SK-N-SH (cell line): Measurements from ENCODE around the gene ZNF14.
"Not testable (repeated sequence)": the region's sequence is repeated elsewhere in the genome, so short reads cannot be mapped to it uniquely, and the experiment has no call there.

Source experiments
- CTCF ChIP-seq: fragments of 200-600 bp; sonication (generic); IDR thresholded peaks from 2 replicates; pipeline ENCODE4 v1.6.1; 2017; ENCODE audit warnings: antibody characterized with exemption, mild to moderate bottlenecking, moderate library complexity
- FOSL2 ChIP-seq: IDR thresholded peaks from 2 replicates; pipeline ENCODE4 v1.4.0; 2012; ENCODE audit warnings: low read depth, mild to moderate bottlenecking, moderate library complexity, borderline replicate concordance
- RAD21 ChIP-seq: IDR thresholded peaks from 2 replicates; pipeline ENCODE4 v1.6.1; 2012; ENCODE audit warnings: mild to moderate bottlenecking, low read length

GRCh38 chr19:19769971-19770370, 37.1 kb upstream of the ZNF14 start:
- TF ChIP-seq RAD21, CTCF, FOSL2: not testable (repeated sequence)
